ENCODE measurements around the gene GPR142.

DNA sequence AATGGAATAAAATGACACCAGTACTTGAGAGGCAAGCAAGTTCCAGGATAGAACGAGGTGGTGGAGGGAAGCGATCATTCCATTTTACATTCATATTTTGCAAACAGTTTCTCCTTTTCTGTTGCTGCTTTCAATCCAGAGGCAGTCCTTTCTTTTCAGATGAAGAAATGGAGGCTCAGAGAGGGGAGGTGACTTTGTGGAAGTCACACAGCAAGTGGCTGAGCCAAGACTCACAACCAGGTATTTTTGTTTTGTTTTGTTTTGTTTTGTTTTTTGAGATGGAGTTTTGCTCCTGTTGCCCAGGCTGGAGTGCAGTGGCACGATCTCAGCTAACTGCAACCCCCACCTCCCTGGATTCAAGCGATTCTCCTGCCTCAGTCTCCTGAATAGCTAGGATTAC, 29.3 kb downstream of the GPR142 start:
- TF ChIP-seq, protein P1, sequence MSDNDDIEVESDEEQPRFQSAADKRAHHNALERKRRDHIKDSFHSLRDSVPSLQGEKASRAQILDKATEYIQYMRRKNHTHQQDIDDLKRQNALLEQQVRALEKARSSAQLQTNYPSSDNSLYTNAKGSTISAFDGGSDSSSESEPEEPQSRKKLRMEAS (IDR thresholded peaks at IDR 0.05) = no peak
- no peak for TF ChIP-seq POLR2A (IDR thresholded peaks at IDR 0.05; ENCODE audit: control extremely low read depth in 1 of 2, low read depth in 2 of 2, low read length in 2 of 2)
- TF ChIP-seq CREB1 (IDR thresholded peaks at IDR 0.05) = no peak
- TF ChIP-seq, protein P2, sequence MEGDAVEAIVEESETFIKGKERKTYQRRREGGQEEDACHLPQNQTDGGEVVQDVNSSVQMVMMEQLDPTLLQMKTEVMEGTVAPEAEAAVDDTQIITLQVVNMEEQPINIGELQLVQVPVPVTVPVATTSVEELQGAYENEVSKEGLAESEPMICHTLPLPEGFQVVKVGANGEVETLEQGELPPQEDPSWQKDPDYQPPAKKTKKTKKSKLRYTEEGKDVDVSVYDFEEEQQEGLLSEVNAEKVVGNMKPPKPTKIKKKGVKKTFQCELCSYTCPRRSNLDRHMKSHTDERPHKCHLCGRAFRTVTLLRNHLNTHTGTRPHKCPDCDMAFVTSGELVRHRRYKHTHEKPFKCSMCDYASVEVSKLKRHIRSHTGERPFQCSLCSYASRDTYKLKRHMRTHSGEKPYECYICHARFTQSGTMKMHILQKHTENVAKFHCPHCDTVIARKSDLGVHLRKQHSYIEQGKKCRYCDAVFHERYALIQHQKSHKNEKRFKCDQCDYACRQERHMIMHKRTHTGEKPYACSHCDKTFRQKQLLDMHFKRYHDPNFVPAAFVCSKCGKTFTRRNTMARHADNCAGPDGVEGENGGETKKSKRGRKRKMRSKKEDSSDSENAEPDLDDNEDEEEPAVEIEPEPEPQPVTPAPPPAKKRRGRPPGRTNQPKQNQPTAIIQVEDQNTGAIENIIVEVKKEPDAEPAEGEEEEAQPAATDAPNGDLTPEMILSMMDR (IDR thresholded peaks at IDR 0.05; ENCODE audit: control extremely low read depth in 1 of 3, insufficient read depth in 1 of 3, low read depth in 1 of 3, low read length in 3 of 3) = no peak
- TF ChIP-seq CBX5 (IDR thresholded peaks at IDR 0.05; ENCODE audit: low read depth, low read length) = no peak

Measured in H1 (cell line).